Measurements from ENCODE around the gene CT47B1.
"Not testable (repeated sequence)": the region's sequence is repeated elsewhere in the genome, so short reads cannot be mapped to it uniquely, and the experiment has no call there.

CT47B1 gene

GRCh38 chrX:120875766-120876165, at the start of gene CT47B1:
Gene CT47B1, minus strand, starts transcription at chrX:120875866. Its CDS starts 196 bp downstream, at chrX:120875670.
- not testable (repeated sequence) for DNase-seq (ENCODE audit: low read depth in 1 of 2, low spot score in 1 of 2)

DNA sequence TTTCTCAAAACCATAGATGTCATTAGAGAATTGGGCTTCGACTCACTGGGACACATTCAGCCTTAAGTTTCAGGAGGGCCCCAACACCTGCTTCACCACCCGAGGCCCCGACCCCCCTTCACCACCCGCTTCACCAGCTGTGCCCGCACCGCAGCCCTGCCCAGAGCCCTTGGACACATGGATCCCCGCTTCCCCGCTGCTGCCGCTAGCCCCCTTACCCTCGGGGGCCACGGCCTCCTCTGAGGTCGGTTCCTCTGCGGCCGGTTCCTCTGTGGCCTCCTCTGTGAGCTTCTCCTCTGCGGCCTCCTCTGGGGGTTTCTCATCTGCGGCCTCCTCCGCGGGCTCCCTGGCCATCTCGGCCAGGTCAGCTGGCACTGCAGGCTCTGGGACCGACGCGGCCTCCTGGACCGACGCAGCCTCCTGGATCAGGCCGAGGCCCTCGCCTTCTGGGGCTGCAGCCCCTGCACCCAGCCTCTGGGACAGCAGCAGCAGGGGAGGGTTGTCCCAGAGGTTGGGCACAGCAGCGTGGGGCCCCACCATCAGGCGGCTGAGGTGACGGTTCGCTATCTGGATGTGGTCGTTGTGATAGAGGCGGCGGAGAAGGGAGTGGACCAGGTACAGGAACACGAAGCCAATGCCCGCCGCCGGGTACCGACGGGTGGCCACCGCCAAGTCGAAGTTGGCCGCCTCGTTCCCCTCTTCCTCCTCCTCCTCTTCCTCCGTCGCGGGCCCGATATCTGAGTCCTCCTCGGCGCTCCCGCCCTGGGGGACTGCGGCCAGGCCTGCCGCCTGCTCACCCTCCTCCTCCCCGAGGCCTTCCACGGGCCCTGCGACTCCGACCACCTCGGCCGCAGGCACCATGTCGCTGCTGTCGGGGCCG, 748 bp downstream of the CT47B1 start:
- no peak for DNase-seq (ENCODE audit: low read depth in 1 of 2, low spot score in 1 of 2)

DNA sequence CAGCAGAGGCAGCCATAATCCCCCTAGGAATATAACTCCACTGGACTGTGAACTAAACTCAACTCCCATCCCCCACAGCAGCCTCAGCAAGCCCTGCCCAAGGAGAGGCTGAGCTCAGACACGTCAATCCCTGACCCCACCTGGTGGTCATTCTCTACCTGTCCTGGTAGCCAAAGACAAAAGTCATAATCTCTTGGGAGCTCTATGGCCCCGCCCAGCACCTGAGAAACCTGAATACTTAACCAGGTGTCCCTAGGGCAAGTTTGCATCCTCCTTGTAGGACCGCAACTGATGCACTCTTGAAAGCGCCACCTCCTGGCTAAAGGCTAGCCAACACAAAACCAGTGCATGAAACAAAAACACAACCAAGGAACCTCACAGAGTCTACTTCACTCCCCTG, 18.4 kb downstream of the CT47B1 start:
- DNase-seq (ENCODE audit: low read depth in 1 of 2, low spot score in 1 of 2) = no peak

DNA sequence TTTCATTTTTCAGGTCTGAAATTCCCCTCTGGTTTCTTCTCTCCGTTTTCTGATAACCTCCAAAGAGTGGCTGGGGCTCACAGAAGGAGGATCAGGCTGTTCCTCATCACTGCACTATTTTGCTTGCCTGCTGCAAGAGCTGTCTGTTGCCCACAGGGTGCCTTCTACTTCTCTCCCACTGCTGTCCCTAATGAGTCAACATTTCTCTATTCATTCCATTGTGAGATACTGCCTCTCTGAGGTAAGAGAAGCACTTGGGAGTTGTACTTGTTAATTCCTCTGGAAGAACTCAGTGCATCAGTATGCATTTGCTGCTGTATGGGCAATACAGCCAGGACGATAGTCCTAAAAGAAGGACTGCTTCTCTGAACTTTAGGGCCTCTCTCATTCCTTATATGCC, 34.8 kb downstream of the CT47B1 start:
- DNase-seq (ENCODE audit: low read depth in 1 of 2, low spot score in 1 of 2) = no peak

DNA sequence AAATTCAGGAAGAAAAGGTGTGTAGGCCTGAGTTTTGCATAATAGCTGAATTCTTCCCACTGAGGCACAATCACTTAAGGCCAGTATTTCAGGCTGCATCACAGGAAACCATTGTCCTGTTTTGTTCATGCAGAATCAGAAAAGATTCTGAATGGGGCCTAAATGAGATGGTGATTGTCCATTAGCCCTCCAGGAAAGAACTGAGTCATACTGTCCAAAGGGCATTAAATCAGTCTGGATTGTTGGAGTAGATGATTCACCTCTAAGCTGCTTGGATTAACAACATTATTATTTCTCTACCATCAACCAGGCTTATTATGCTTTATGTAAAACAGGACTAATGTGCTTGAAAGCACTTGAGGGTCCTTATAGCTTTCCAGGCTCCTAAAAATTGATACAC, 36.2 kb downstream of the CT47B1 start:
- no peak for DNase-seq (ENCODE audit: low read depth in 1 of 2, low spot score in 1 of 2)

GRCh38 chrX:120827213-120827612, 48.5 kb downstream of the CT47B1 start:
- DNase-seq (ENCODE audit: low read depth in 1 of 2, low spot score in 1 of 2) = not testable (repeated sequence)

DNA sequence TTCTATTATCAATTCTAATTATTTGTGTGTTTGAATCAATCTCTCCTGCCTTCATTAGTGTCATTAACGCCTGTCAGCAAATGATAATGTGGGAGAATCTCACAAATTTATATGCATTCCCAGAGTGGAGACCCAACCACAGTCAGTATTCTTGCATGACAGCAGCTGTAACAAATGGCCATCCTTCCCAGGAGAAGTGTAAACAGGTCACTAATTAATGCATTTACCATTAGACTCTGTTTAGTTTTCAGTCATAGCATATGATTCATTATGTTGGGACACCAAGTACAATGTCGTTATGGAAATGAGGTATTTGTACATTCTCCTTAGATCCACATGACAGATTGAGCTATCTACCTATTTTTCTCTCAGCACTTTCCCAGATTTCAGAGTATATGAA, 50.5 kb downstream of the CT47B1 start:
- DNase-seq (ENCODE audit: low read depth in 1 of 2, low spot score in 1 of 2) = no peak

DNA sequence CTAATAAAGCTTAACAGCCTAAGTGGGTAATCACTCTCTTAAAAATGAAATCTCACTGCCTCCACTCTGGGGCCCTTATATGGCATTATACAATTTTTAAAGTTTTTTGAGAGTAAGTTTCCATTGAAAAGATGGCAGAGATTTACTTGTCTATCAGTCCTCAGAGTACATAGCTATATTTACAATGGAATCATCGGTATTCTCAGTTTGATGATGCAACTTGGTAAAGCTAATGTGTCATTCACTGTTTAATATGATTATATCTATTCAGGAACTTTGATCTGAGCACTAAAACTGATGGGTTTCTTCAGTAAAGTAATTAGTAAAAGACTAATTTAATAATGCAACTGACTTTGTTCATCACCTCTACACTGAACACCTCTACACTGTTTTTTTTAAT, 51.6 kb downstream of the CT47B1 start:
- no peak for DNase-seq (ENCODE audit: low read depth in 1 of 2, low spot score in 1 of 2)

- DNase-seq (ENCODE audit: low read depth in 1 of 2, low spot score in 1 of 2) = no peak
These were observed 52.1 kb downstream of the CT47B1 start for GRCh38 chrX:120823556-120823955.
